Sigmoid colon (tissue), 7 donors: ENCODE results near the gene IFI27L1. TPM values are rescaled to one million over a fixed set of nuclear protein-coding genes. Genes with fewer than 3 reads are reported as not detected.

Source experiments
- DNase-seq: peaks from one replicate; pipeline ENCODE4 v3.0.0-alpha.2; 2019
- H3K27ac ChIP-seq, 4 donors: fragments of 200-600 bp; sonication (generic); one replicate each; pipeline ENCODE4 v1.5.1; 2016 to 2019; ENCODE audit warnings: mild to moderate bottlenecking in 1 of 4
- H3K27me3 ChIP-seq, 3 donors: fragments of 200-600 bp; sonication (generic); one replicate each; pipeline ENCODE4 v1.5.1; 2019; ENCODE audit warnings: mild to moderate bottlenecking in 1 of 3
- H3K36me3 ChIP-seq, 4 donors: fragments of 200-600 bp; sonication (generic); one replicate each; pipeline ENCODE4 v1.5.1; 2016 to 2019
- H3K4me1 ChIP-seq, 4 donors: fragments of 200-600 bp; sonication (generic); one replicate each; pipeline ENCODE4 v1.5.1; 2017 to 2019
- H3K4me3 ChIP-seq, 4 donors: fragments of 200-600 bp; sonication (generic); one replicate each; pipeline ENCODE4 v1.5.1; 2017 to 2019; ENCODE audit warnings: mild to moderate bottlenecking in 2 of 4, moderate library complexity in 1 of 4
- H3K9me3 ChIP-seq, 4 donors: fragments of 200-600 bp in 3 of 4; sonication (generic) in 3 of 4; one replicate each; pipeline versions ENCODE4 v1.5.1 to v1.6.1; 2013 to 2019
- EP300 ChIP-seq, 4 donors: sonication (generic); formaldehyde crosslinking; IDR thresholded peaks; one replicate each; pipeline ENCODE4 v1.6.1; 2017; ENCODE audit warnings: antibody characterized with exemption in 4 of 4
- POLR2A ChIP-seq, 2 donors: fragments of 450-650 bp; IDR thresholded peaks; one replicate each; pipeline ENCODE4 v1.6.1; 2016; ENCODE audit warnings: antibody characterized with exemption in 2 of 2, mild to moderate bottlenecking in 2 of 2, moderate library complexity in 2 of 2
- POLR2AphosphoS5 ChIP-seq, 4 donors: sonication (generic); formaldehyde crosslinking; IDR thresholded peaks; one replicate each; pipeline ENCODE4 v1.6.1; 2017; ENCODE audit warnings: antibody characterized with exemption in 4 of 4
- WGBS, 2 donors: extraction: QIAGEN DNeasy Blood & Tissue Kit; methylation state at CpG; one replicate each; pipeline ENCODE4 v1.1.7; 2013; 5-methylcytosine and 5-hydroxymethylcytosine counted together
- intact Hi-C: fragments of 100-400 bp; cut with DNase I; formaldehyde crosslinking; loops from one replicate; pipeline ENCODE4 v1.15.1; 2023
- polyA plus RNA-seq, 3 donors: library from polyadenylated mRNA; stranded (reverse); fragments of 200-250 nt; gene quantifications; one replicate each; pipeline ENCODE4 v1.2.3, GENCODE V29; 2013
- total RNA-seq, 4 donors: library from RNA; depleted of rRNA; stranded (reverse); fragments of >200 nt; gene quantifications; one replicate each; pipeline ENCODE4 v1.1.0, GENCODE V29; 2016
- TF ChIP-seq, protein P1 (sequence below), 4 experiments: fragments of 450-650 bp in 3 of 4; fragments of 200-600 bp in 1 of 4; IDR thresholded peaks; one replicate each; pipeline ENCODE4 v1.5.1; 2016 to 2019; ENCODE audit warnings: antibody characterized with exemption in 4 of 4, mild to moderate bottlenecking in 3 of 4, moderate library complexity in 2 of 4
- donor health status: healthy with polysubstance abuse.
- donor health status: Bipolar disorder and iron deficiency.
- donor health status: healthy.

IFI27L1 gene
- total and polyA plus RNA-seq, 7 donors, result 6.7 to 49.5 (median 8.6) TPM

- DNase-seq, result no peak
- Histone ChIP-seq H3K4me1 (peaks cover 0 to 4% (median 0%) of the 10 kb centered on the region in 4 donors), H3K4me3 (no peak overlapping the region), H3K27ac (no peak overlapping the region), H3K27me3 (no peaks in the 10 kb centered on the region), H3K36me3 (no peaks in the 10 kb centered on the region), H3K9me3 (no peaks in the 10 kb centered on the region)
- 90 to 91% methylated on average over 5 of the region's 5 CpGs for WGBS, 2 donors
- TF ChIP-seq POLR2AphosphoS5 (IDR thresholded peaks at IDR 0.05), result no peak
- TF ChIP-seq, protein P1, sequence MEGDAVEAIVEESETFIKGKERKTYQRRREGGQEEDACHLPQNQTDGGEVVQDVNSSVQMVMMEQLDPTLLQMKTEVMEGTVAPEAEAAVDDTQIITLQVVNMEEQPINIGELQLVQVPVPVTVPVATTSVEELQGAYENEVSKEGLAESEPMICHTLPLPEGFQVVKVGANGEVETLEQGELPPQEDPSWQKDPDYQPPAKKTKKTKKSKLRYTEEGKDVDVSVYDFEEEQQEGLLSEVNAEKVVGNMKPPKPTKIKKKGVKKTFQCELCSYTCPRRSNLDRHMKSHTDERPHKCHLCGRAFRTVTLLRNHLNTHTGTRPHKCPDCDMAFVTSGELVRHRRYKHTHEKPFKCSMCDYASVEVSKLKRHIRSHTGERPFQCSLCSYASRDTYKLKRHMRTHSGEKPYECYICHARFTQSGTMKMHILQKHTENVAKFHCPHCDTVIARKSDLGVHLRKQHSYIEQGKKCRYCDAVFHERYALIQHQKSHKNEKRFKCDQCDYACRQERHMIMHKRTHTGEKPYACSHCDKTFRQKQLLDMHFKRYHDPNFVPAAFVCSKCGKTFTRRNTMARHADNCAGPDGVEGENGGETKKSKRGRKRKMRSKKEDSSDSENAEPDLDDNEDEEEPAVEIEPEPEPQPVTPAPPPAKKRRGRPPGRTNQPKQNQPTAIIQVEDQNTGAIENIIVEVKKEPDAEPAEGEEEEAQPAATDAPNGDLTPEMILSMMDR (IDR thresholded peaks at IDR 0.05), result no peak
- no peak for TF ChIP-seq POLR2A (IDR thresholded peaks at IDR 0.05)
- TF ChIP-seq EP300 (IDR thresholded peaks at IDR 0.05), result no peak
- intact Hi-C loops, result loop anchor here (5.0 kb wide), 1 partner anchor 197 kb away; no protein-coding TSS in a partner anchor
Observed at GRCh38 chr14:94139421-94139820, 58.3 kb downstream of the IFI27L1 start.

GRCh38 chr14:94142247-94142646 lies 61.1 kb downstream of the IFI27L1 start:
- 78 to 85% methylated on average over 3 of the region's 3 CpGs for WGBS, 2 donors
- Histone ChIP-seq H3K4me1 (no peaks in the 10 kb centered on the region), H3K4me3 (no peak overlapping the region), H3K27me3 (no peaks in the 10 kb centered on the region), H3K9me3 (no peaks in the 10 kb centered on the region), H3K27ac (no peak overlapping the region), H3K36me3 (no peaks in the 10 kb centered on the region)
- intact Hi-C loops, result no loop called here
- TF ChIP-seq, protein P1 (IDR thresholded peaks at IDR 0.05), result no peak
- TF ChIP-seq POLR2A (IDR thresholded peaks at IDR 0.05) (no peak), EP300 (IDR thresholded peaks at IDR 0.05) (no peak), POLR2AphosphoS5 (IDR thresholded peaks at IDR 0.05) (no peak)
- no peak for DNase-seq

- H3K9me3 ChIP-seq, result no peaks in the 10 kb centered on the region
- H3K4me1 ChIP-seq, result no peaks in the 10 kb centered on the region
- H3K36me3 ChIP-seq, result no peaks in the 10 kb centered on the region
- intact Hi-C loops, result no loop called here
- H3K27me3 ChIP-seq, result no peaks in the 10 kb centered on the region
- 84 to 90% methylated on average over 1 of the region's 1 CpG for WGBS, 2 donors
- no peak for DNase-seq
- TF ChIP-seq POLR2A (IDR thresholded peaks at IDR 0.05) (no peak), EP300 (IDR thresholded peaks at IDR 0.05) (no peak), POLR2AphosphoS5 (IDR thresholded peaks at IDR 0.05) (no peak)
- TF ChIP-seq, protein P1 (IDR thresholded peaks at IDR 0.05), result no peak
- no peak overlapping the region for H3K4me3 ChIP-seq
- H3K27ac ChIP-seq, result no peak overlapping the region
Observed at GRCh38 chr14:94142836-94143235, 61.7 kb downstream of the IFI27L1 start.

DNA sequence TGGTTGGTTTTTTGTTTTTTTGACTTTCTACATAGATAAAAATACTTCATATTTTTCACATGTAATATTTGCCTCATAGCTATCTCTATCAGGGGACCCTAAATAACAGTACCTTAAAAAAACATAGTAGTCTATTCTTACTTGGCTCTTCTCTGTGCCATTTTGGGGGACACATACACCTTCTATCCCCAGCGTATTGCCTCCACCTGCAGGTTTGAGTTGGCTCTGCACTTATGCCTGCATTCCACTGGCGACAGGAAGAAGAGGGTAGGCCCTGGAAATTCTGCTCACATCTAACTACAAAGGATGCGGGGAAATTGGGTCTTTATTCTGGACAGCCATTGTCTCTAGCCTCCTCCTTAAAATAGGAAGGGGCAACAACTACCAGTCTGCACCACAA lies 62.1 kb downstream of the IFI27L1 start:
- intact Hi-C loops, result no loop called here
- no peak for DNase-seq
- no peak for TF ChIP-seq EP300 (IDR thresholded peaks at IDR 0.05)

DNA sequence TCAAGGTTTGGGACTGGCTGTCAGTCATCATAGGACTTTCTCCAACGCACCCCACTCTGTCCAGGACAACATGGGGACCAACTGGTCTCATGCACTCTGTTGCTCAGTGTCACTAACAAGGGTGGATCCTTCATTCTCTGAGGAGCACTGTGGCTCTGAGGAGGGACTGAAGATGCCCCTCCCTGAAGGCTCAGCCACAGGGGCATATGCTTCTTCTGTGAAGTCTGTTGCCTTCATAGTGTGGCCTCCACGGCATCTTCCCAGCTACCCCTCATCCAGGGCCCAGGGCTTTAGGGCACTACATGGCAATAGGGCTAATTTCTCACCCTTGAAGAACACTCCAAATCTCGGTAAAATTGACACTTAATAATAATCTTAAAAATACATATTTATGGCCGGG lies 62.6 kb downstream of the IFI27L1 start:
- no peak for DNase-seq
- Histone ChIP-seq H3K27ac (no peak overlapping the region), H3K9me3 (no peaks in the 10 kb centered on the region), H3K36me3 (no peaks in the 10 kb centered on the region), H3K27me3 (no peaks in the 10 kb centered on the region), H3K4me3 (no peak overlapping the region), H3K4me1 (no peaks in the 10 kb centered on the region)
- intact Hi-C loops, result no loop called here
- TF ChIP-seq POLR2A (IDR thresholded peaks at IDR 0.05) (no peak), EP300 (IDR thresholded peaks at IDR 0.05) (no peak), POLR2AphosphoS5 (IDR thresholded peaks at IDR 0.05) (no peak)
- TF ChIP-seq, protein P1 (IDR thresholded peaks at IDR 0.05), result no peak
- 91 to 94% methylated on average over 4 of the region's 4 CpGs for WGBS, 2 donors

More for the DNA sequence above, 62.1 kb downstream of the IFI27L1 start:
- Histone ChIP-seq H3K9me3 (no peaks in the 10 kb centered on the region), H3K27ac (no peak overlapping the region), H3K36me3 (no peaks in the 10 kb centered on the region), H3K4me1 (no peaks in the 10 kb centered on the region), H3K4me3 (no peak overlapping the region), H3K27me3 (no peaks in the 10 kb centered on the region)
- WGBS, 2 donors, result 81 to 86% methylated on average over 3 of the region's 3 CpGs
